ENCODE data around the gene CDC5L. TPM values are rescaled to one million over a fixed set of nuclear protein-coding genes. Genes with fewer than 3 reads are reported as not detected.

CDC5L gene
- total RNA-seq, 1 donor: 27.2 TPM

DNA sequence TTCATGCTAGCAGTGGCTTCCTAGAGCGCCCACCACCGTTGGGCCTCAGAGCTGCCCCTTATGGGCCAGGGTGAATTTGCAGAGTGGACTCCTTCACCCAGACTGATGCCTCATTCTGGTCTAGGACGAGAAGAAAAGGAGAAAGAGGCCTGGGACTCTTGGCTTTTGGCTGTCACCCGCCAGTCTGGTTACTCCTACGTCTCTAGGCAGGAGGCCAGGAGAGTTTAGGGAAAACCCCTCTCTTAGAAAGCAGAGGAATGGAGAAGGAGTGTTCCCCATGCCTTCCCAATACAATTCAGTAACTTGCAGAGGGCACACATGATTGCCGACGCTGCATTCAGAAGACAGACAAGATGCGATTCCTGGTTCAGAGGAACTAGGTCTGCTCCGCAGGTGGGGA, 70.1 kb downstream of the CDC5L start:
- TF ChIP-seq, protein P1, sequence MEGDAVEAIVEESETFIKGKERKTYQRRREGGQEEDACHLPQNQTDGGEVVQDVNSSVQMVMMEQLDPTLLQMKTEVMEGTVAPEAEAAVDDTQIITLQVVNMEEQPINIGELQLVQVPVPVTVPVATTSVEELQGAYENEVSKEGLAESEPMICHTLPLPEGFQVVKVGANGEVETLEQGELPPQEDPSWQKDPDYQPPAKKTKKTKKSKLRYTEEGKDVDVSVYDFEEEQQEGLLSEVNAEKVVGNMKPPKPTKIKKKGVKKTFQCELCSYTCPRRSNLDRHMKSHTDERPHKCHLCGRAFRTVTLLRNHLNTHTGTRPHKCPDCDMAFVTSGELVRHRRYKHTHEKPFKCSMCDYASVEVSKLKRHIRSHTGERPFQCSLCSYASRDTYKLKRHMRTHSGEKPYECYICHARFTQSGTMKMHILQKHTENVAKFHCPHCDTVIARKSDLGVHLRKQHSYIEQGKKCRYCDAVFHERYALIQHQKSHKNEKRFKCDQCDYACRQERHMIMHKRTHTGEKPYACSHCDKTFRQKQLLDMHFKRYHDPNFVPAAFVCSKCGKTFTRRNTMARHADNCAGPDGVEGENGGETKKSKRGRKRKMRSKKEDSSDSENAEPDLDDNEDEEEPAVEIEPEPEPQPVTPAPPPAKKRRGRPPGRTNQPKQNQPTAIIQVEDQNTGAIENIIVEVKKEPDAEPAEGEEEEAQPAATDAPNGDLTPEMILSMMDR (IDR thresholded peaks at IDR 0.05; ENCODE audit: insufficient read depth, low read length): no peak
- H3K4me3 ChIP-seq (ENCODE audit: low read depth, low read length): no peak overlapping the region
- DNase-seq (ENCODE audit: low read depth): no peak

DNA sequence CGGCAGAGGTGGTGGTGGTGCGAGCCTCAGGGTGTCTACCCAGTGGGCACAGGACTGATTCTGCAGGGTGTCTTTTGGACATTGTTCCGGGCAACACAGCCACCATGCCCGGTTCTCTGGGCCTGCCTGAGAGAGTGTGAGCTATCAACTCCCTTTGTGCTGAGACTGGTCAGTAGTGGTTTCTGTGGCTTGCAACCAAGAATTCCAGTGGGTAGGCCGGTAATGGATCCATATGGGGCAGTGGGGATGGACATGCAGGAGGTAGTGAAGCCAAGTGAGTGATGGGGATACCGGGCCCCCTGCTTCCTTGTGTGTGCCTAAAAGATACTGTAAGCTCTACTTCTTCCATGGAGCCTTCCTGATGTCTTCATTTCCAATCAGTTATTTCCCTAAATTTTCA, 71.0 kb downstream of the CDC5L start:
- DNase-seq (ENCODE audit: low read depth): no peak
- TF ChIP-seq, protein P1 (IDR thresholded peaks at IDR 0.05; ENCODE audit: insufficient read depth, low read length): no peak
- no peak overlapping the region for H3K4me3 ChIP-seq (ENCODE audit: low read depth, low read length)

DNA sequence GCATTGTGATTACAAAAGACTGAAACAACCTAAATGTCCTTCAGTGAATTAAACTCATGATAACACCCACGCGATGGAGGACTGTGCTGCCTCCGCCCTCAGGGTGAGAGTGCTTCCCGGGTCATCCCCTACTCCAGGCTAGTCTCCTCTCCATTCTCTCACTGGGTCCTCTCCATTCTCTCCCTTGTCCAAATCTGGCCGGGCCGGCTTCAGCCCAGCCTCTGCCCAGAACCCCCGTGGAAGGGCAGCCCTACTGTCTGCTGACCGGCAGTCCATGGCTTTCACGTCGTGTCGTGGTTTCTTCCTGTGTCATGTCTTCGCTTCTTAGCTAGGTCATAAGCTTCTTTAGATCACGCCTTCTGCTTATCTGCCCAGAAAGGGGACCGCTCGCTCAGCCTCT, 74.8 kb downstream of the CDC5L start:
- H3K4me3 ChIP-seq (ENCODE audit: low read depth, low read length): no peak overlapping the region
- DNase-seq (ENCODE audit: low read depth): no peak
- TF ChIP-seq, protein P1 (IDR thresholded peaks at IDR 0.05; ENCODE audit: insufficient read depth, low read length): no peak

DNA sequence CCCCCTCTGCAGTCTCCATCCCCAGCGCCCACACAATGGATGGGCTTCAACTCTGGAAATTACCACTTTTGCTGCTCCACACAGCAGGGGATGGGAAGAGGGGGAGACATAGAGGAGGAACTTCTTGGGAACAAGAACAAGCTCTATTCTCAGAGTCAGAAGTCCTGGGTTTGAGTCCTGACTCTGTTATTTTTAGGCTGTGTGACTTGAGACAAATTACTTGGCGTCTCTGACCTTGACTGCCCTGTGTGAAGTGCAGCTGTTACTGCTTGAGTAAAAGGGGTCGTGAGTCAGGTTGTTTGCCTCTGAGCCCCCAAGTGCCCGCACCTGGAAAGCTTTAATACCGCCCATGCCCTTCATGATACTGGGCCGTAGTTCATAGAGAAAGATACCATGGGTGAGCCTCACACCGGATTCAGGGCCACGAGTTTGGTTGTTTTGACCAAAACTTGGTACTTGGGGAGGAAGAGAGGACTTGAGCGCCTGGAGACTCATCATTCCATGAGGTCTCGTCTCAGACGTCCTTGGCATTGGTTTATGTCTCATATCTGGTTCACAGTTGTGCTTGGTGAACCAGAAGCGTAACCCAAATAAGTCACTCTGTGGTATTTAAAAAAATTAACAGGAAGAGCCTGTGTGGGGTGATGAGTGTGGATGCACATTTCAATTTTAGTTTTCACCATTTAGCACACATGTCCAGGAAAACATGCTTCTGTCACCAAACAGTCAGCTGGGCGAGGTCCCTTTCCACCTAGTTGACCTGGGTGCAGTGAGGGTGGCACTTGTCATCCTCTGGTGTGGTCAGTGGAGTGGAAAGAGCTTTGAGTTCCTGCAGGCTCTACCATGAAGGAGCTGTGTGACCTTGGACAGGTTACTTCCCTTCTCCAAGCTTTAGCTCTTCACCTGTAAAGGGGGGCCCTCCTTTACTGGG, 75.6 kb downstream of the CDC5L start:
- H3K4me3 ChIP-seq (ENCODE audit: low read depth, low read length): no peak overlapping the region
- TF ChIP-seq, protein P1 (IDR thresholded peaks at IDR 0.05; ENCODE audit: insufficient read depth, low read length): no peak
- no peak for DNase-seq (ENCODE audit: low read depth)

DNA sequence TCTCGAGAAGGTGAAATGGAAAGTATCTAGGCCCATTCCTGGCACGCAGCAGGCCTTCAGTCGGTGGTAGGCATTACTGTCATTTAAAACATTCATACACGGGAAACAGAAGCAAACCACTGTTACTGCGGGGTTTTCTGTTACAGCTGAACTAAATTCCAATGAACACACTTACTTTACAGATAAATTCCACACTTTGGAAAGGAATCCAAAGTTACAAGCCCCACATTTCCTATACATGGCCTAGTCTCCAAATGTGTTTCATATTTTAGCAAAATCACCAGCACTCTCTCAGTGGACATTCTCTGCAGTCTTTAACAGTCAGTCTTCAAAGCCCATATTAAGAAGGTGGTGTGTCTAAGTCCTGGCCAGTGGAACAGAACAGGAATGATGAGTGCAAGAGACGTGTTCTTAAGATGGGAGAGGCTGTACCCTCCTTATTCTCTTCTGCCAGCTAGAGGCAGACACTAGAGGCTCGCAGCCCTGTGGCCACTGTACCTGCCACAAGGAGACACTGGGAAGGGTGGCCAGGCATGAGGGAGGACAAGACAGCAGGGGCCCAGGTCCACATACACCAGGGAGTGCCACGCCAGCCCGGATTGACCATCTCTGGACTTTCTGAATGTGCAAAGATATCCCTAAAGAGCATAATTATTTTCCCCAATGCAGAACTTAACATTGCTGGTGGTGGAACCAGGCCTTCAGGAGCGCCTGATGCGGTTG, 76.4 kb downstream of the CDC5L start:
- no peak for DNase-seq (ENCODE audit: low read depth)
- TF ChIP-seq, protein P1 (IDR thresholded peaks at IDR 0.05; ENCODE audit: insufficient read depth, low read length): no peak
- H3K4me3 ChIP-seq (ENCODE audit: low read depth, low read length): no peak overlapping the region

DNA sequence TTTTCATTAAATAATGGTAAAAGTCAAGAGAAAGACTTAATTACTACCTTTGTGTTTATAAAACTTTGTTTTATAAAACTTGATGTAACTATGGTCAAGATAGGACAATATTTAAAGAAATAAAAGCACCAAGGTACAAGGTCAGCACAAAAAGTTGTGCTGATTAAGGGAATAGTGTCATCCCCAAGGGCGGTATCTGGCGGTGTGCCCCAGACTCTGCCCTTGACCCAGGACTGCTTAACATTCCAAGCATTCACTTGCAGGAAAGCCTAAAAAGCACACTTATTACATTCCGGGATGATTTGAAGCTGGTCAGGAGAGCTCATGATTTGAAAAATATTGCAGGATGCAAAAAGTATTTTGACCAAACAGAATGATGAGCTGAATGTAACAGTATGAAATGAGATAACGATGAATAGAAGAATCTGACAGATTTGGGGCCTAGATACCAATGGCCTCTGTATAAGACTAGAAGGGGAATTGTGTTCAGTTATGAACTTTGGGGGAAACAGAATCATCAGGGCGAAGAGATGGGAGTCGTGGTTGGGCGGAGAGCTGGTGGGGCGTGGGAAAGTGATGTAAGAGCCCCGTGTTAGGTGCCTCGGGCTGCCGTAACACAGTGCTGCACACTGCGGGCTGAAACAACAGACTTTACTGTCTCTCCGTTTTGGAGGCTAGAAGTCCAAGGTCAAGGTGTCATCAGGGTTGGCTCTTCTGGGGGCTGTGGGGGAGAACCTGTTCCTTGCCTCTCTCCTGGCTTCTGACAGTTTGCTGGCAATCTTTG, 77.2 kb downstream of the CDC5L start:
- H3K4me3 ChIP-seq (ENCODE audit: low read depth, low read length): no peak overlapping the region
- peak; percentile 66 for DNase-seq (ENCODE audit: low read depth)
- TF ChIP-seq, protein P1 (IDR thresholded peaks at IDR 0.05; ENCODE audit: insufficient read depth, low read length): no peak
